ENCODE measurements around the gene IGF2BP2. TPM values are rescaled to one million over a fixed set of nuclear protein-coding genes. Genes with fewer than 3 reads are reported as not detected.

IGF2BP2 gene
- total RNA-seq, 1 experiment from 2014 or later: 135 TPM

GRCh38 chr3:185788292-185788691 lies 36.5 kb downstream of the IGF2BP2 start:
- H3K36me3 ChIP-seq (ENCODE audit: control insufficient read depth in 1 of 2, insufficient read depth in 2 of 2, low read length in 2 of 2): no peaks in the 10 kb centered on the region
- BruUV-seq (replicated peaks): no TSS peak
- no peaks in the 10 kb centered on the region for H3K27me3 ChIP-seq (ENCODE audit: insufficient read depth, low read length)
- intact Hi-C loops (cut with micrococcal nuclease): no loop called here
- TF ChIP-seq CEBPB (IDR thresholded peaks at IDR 0.05; ENCODE audit: low read depth) (0 out of 2 replicates have a peak, but pooled peaks have one; percentile 33), POLR2AphosphoS5 (IDR thresholded peaks at IDR 0.05; ENCODE audit: low read depth, low read length) (no peak)
- peaks cover 100% of the 10 kb centered on the region for H3K79me2 ChIP-seq (ENCODE audit: insufficient read depth, low read length)
- peak overlapping the region; percentile 51; the same call in 1 of the 2 replicates for H3K9ac ChIP-seq (ENCODE audit: low read length)
- peak overlapping the region; percentile 76 for H3K4me2 ChIP-seq (ENCODE audit: low read length)
- ChIA-PET POLR2A (no interaction called here), CTCF (interaction anchor here (1.9 kb wide), 1 partner anchor 20 kb away, joined by 9 read pairs; no protein-coding TSS in a partner anchor), RAD21 (ENCODE audit: low non-redundant PET in 1 of 2, low total read pairs in 2 of 2, uncharacterized antibody in 2 of 2, unreplicated experiment in 2 of 2) (no interaction called here)
- DNase-seq (ENCODE audit: low read depth, low spot score): no peak
- H3K27ac ChIP-seq (ENCODE audit: low read depth, low read length): peak overlapping the region; percentile 75; the same call in 1 of the 2 replicates
- no peaks in the 10 kb centered on the region for H3K9me3 ChIP-seq (ENCODE audit: control insufficient read depth in 1 of 2, insufficient read depth in 1 of 2, low read depth in 1 of 2, low read length in 2 of 2)
- H3K9me2 ChIP-seq (ENCODE audit: insufficient read depth): no peaks in the 10 kb centered on the region
- H2AFZ ChIP-seq (ENCODE audit: low read depth, low read length, poor library complexity, severe bottlenecking): no peak overlapping the region
- ATAC-seq: no peak
- peaks cover 17% of the 10 kb centered on the region; the same call in 1 of the 2 replicates for H4K20me1 ChIP-seq (ENCODE audit: insufficient read depth)
- H3K4me1 ChIP-seq (ENCODE audit: control insufficient read depth in 1 of 2, insufficient read depth in 2 of 2, low read length in 2 of 2): peaks cover 88 to 99% of the 10 kb centered on the region in 2 experiments
- no peak overlapping the region; a peak in 1 of 4 replicates for H3K4me3 ChIP-seq (replicated peaks in 1 of 2; ENCODE audit: low read depth in 1 of 2, low read length in 2 of 2)

GRCh38 chr3:185786956-185787877 lies 37.6 kb downstream of the IGF2BP2 start:
- H3K27me3 ChIP-seq (ENCODE audit: insufficient read depth, low read length): no peaks in the 10 kb centered on the region
- ATAC-seq: peak; percentile 20
- no peak overlapping the region for H2AFZ ChIP-seq (ENCODE audit: low read depth, low read length, poor library complexity, severe bottlenecking)
- TF ChIP-seq FOSL1 (IDR thresholded peaks at IDR 0.05; ENCODE audit: low read depth) (no peak), MAX (IDR thresholded peaks at IDR 0.05) (no peak), CEBPB (IDR thresholded peaks at IDR 0.05; ENCODE audit: low read depth) (no peak), CBX3 (IDR thresholded peaks at IDR 0.05; ENCODE audit: low read depth) (no peak), EZH2 (IDR thresholded peaks at IDR 0.05) (no peak), SIN3A (IDR thresholded peaks at IDR 0.05; ENCODE audit: low read depth) (no peak), TCF7L2 (IDR thresholded peaks at IDR 0.05; ENCODE audit: borderline replicate concordance, extremely low read depth, insufficient read depth, insufficient read length) (no peak), JUND (IDR thresholded peaks at IDR 0.05) (no peak), ELF1 (IDR thresholded peaks at IDR 0.05; ENCODE audit: borderline replicate concordance, low read depth) (no peak)
- ChIA-PET POLR2A (no interaction called here), RAD21 (ENCODE audit: low non-redundant PET in 1 of 2, low total read pairs in 2 of 2, uncharacterized antibody in 2 of 2, unreplicated experiment in 2 of 2) (no interaction called here), CTCF (interaction anchor here (0.9 to 1.9 kb wide), 2 partner anchors 18 to 156 kb away, joined by 4 to 9 read pairs; no protein-coding TSS in a partner anchor)
- BruUV-seq (replicated peaks): TSS peak; percentile 97
- no peak for DNase-seq (ENCODE audit: low read depth, low spot score)
- no peaks in the 10 kb centered on the region for H3K36me3 ChIP-seq (ENCODE audit: control insufficient read depth in 1 of 2, insufficient read depth in 2 of 2, low read length in 2 of 2)
- peaks cover 100% of the 10 kb centered on the region for H3K79me2 ChIP-seq (ENCODE audit: insufficient read depth, low read length)
- H3K4me1 ChIP-seq (ENCODE audit: control insufficient read depth in 1 of 2, insufficient read depth in 2 of 2, low read length in 2 of 2): peaks cover 91 to 99% of the 10 kb centered on the region in 2 experiments
- H3K9me3 ChIP-seq (ENCODE audit: control insufficient read depth in 1 of 2, insufficient read depth in 1 of 2, low read depth in 1 of 2, low read length in 2 of 2): no peaks in the 10 kb centered on the region
- H3K4me3 ChIP-seq (replicated peaks in 1 of 2; ENCODE audit: low read depth in 1 of 2, low read length in 2 of 2): peak overlapping the region; percentile 1 to 39
- peak overlapping the region; percentile 51 for H3K9ac ChIP-seq (ENCODE audit: low read length)
- peak overlapping the region; percentile 76 for H3K4me2 ChIP-seq (ENCODE audit: low read length)
- H3K27ac ChIP-seq (ENCODE audit: low read depth, low read length): peak overlapping the region; percentile 75
- peaks cover 17% of the 10 kb centered on the region; the same call in 1 of the 2 replicates for H4K20me1 ChIP-seq (ENCODE audit: insufficient read depth)
- no peaks in the 10 kb centered on the region for H3K9me2 ChIP-seq (ENCODE audit: insufficient read depth)
- intact Hi-C loops (cut with micrococcal nuclease): no loop called here

Data from HCT116 (cell line).